ENCODE measurements around the gene PPP5C. TPM values are rescaled to one million over a fixed set of nuclear protein-coding genes. Genes with fewer than 3 reads are reported as not detected.
"Not testable (repeated sequence)": the region's sequence is repeated elsewhere in the genome, so short reads cannot be mapped to it uniquely, and the experiment has no call there.

The PPP5C gene
- total RNA-seq, 1 experiment from 2014 or later = 97.7 TPM

GRCh38 chr19:46319613-46320012, 27.3 kb upstream of the PPP5C start:
- DNase-seq = no peak
- H3K27ac ChIP-seq = no peak overlapping the region
- H3K4me1 ChIP-seq = no peaks in the 10 kb centered on the region
- no peak overlapping the region for H3K4me3 ChIP-seq
- H3K36me3 ChIP-seq = no peaks in the 10 kb centered on the region
- no peaks in the 10 kb centered on the region for H3K9me3 ChIP-seq (replicated peaks)
- no peaks in the 10 kb centered on the region for H3K27me3 ChIP-seq

DNA sequence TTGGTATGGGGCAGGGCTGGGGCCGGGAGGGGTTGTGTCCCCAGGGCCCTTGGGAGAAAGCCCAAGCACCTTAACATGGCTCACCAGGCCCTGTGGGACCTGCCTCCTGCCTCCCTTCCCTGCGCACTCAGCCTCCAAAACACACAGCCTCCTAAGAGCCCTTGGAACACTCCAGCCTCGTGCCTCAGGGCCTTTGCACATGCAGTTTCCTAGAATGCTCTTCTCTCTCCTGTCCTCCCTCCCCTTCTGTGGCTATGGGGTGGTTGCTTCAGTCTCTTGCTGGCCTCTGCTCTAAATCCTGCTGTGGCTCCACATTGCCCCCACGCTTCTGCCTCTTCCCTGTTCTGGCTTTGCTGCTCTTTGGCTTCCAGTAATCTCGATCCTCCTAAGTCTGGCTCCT, 26.3 kb upstream of the PPP5C start:
- no peaks in the 10 kb centered on the region for H3K36me3 ChIP-seq
- no peak for DNase-seq

DNA sequence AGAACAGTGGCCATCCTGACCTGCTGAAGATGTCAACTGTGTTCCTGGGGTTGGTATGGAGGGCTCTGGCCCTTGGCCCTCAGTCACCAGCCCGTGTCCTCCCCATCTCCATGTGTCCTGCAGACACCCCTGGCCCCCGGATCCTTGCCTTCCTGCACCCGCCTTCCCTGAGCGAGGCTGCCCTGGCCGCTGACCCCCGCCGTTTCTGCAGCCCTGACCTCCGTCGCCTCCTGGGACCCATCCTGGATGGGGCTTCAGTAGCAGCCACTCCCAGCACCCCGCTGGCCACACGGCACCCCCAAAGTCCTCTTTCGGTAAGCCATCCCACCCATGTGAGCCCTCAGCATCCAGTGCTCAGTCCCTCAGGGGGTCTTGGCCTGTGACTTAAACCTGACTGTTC, 25.2 kb upstream of the PPP5C start:
- Histone ChIP-seq H3K4me1 (no peaks in the 10 kb centered on the region), H3K27me3 (no peaks in the 10 kb centered on the region), H3K9me3 (replicated peaks) (peaks cover 5% of the 10 kb centered on the region; the same call in 1 of the 2 replicates), H3K36me3 (no peaks in the 10 kb centered on the region), H3K4me3 (no peak overlapping the region), H3K27ac (no peak overlapping the region)
- DNase-seq = no peak

More for the DNA sequence above, 26.3 kb upstream of the PPP5C start:
- no peak overlapping the region for H3K4me3 ChIP-seq
- no peak overlapping the region for H3K27ac ChIP-seq
- H3K9me3 ChIP-seq (replicated peaks) = no peaks in the 10 kb centered on the region
- H3K27me3 ChIP-seq = no peaks in the 10 kb centered on the region
- no peaks in the 10 kb centered on the region for H3K4me1 ChIP-seq

DNA sequence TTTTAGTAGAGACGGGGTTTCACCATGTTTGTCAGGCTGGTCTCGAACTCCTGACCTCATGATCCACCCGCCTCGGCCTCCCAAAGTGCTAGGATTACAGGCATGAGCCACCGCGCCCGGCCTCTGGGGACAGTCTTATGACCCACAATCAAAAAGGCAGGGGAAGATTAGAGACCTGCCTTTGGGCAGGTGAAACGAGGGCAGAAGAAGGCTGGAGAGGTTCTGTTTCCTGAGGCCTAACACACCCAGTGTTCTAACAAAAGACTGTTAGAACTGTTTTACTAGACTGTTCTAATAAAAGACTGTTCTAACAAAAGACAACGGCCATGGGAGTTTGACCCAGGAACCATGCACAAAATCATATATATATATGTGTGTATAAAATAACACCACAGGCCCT, 23.7 kb upstream of the PPP5C start:
- not testable (repeated sequence) for H3K36me3 ChIP-seq

GRCh38 chr19:46324277-46324676, 22.6 kb upstream of the PPP5C start:
- Histone ChIP-seq H3K36me3 (no peaks in the 10 kb centered on the region), H3K9me3 (replicated peaks) (peaks cover 9% of the 10 kb centered on the region; the same call in 1 of the 2 replicates), H3K27ac (no peak overlapping the region), H3K27me3 (no peaks in the 10 kb centered on the region), H3K4me3 (no peak overlapping the region), H3K4me1 (no peaks in the 10 kb centered on the region)
- no peak for DNase-seq

More for the DNA sequence above, 23.7 kb upstream of the PPP5C start:
- not testable (repeated sequence) for H3K9me3 ChIP-seq (replicated peaks); H3K4me3 ChIP-seq; H3K4me1 ChIP-seq; DNase-seq; H3K27me3 ChIP-seq; H3K27ac ChIP-seq

DNA sequence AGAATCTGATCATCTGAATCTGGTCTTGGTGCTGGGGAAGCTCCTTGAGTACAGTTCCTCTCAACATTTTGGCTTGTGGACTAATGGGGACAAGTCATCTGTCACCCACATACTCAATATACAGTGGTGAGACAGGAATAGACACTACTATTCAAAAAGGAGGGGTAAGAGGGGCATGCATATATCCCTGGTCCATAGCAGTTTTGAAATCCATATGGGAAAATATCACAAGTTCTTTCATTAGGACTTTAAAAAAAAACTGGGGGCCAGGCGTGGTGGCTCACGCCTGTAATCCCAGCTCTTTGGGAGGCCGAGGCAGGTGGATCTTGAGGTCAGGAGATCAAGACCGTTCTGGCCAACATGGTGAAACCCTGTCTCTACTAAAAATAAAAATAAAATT, 20.3 kb upstream of the PPP5C start:
- Histone ChIP-seq H3K4me3 (no peak overlapping the region), H3K27ac (no peak overlapping the region), H3K9me3 (replicated peaks) (peaks cover 9% of the 10 kb centered on the region; the same call in 1 of the 2 replicates), H3K27me3 (no peaks in the 10 kb centered on the region), H3K36me3 (no peaks in the 10 kb centered on the region), H3K4me1 (no peaks in the 10 kb centered on the region)
- DNase-seq = no peak

DNA sequence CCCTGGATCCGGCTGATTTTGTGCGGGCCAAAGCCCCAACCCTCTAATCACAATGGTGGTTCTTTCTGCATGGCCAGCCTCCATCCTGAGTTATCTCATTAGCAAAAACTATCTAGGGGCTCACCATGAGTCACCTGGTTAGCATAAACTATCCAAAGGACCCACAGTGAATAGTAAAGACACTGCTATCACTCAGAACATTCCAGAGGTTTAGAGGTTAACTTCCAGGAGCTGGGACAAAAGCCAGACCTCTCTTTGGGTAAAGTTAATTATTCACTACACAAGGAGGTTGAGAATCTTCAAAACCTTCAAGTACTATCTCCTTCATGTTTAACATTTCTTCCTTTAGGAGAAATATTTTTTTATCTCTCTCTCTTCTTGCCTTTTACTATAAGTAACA, 18.8 kb upstream of the PPP5C start:
- Histone ChIP-seq H3K4me3 (no peak overlapping the region), H3K4me1 (no peaks in the 10 kb centered on the region), H3K27ac (no peak overlapping the region), H3K9me3 (replicated peaks) (peaks cover 9% of the 10 kb centered on the region; the same call in 1 of the 2 replicates), H3K27me3 (no peaks in the 10 kb centered on the region), H3K36me3 (no peaks in the 10 kb centered on the region)
- no peak for DNase-seq

- Histone ChIP-seq H3K4me3 (no peak overlapping the region), H3K36me3 (no peaks in the 10 kb centered on the region), H3K27me3 (no peaks in the 10 kb centered on the region), H3K9me3 (replicated peaks) (peaks cover 9% of the 10 kb centered on the region; the same call in 1 of the 2 replicates), H3K4me1 (no peaks in the 10 kb centered on the region), H3K27ac (no peak overlapping the region)
- no peak for DNase-seq
Observed at GRCh38 chr19:46330319-46330918, 16.5 kb upstream of the PPP5C start.

DNA sequence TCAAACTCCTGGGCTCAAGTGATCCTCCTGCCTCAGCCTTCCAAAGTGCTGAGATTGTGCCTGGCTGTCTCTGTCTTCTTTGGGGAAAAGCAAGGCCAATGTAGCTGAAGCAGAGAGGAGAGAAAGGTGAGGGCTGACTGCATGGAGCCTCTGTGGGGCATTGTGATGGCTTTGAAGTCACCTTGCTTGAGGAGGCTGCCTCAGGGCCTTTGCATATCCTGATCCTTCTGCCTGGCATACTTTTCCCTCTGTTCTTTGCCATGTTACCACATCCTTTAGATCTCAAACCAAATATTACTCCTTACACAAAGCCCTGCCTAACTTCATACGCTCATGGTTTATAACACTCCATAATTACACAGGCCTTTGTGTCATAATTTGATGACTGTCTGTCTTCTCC, 9.4 kb upstream of the PPP5C start:
- no peaks in the 10 kb centered on the region for H3K4me1 ChIP-seq
- no peak overlapping the region for H3K4me3 ChIP-seq
- H3K9me3 ChIP-seq (replicated peaks) = no peaks in the 10 kb centered on the region
- H3K27ac ChIP-seq = no peak overlapping the region
- no peaks in the 10 kb centered on the region for H3K36me3 ChIP-seq
- no peak for DNase-seq
- H3K27me3 ChIP-seq = no peaks in the 10 kb centered on the region

- DNase-seq = no peak
- H3K27me3 ChIP-seq = no peaks in the 10 kb centered on the region
- H3K9me3 ChIP-seq (replicated peaks) = no peaks in the 10 kb centered on the region
- no peak overlapping the region for H3K4me3 ChIP-seq
- H3K36me3 ChIP-seq = no peaks in the 10 kb centered on the region
- no peak overlapping the region for H3K27ac ChIP-seq
- no peaks in the 10 kb centered on the region for H3K4me1 ChIP-seq
Observed at GRCh38 chr19:46339446-46339845, 7.4 kb upstream of the PPP5C start.

DNA sequence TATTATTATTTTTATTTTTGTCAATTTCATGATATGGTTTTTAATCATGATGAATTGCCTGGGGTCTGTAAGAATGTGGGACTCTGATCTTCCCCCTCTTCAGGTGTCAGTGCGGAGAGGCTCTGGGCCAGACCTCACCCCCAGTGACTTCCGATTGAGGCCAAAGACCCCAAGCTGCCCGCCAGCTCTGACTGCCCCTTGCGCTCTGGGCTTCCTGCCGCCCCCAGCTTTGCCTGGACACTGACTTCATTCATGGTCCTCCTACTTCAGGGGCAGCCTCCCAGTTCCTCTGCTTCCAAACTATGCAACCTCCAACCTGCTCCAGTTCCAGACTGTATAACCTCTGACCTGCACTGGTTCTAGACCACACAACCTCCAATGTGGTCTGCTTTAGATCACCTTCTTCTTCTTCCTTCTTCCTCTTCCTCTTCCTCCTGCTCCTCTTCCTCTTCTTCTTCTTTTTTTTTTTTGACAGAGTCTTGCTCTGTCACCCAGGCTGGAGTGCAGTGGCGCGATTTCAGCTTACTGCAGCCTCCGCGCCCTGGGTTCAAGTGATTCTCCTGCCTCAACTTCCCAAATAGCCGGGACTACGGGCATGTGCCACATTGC, 6.7 kb upstream of the PPP5C start:
- DNase-seq = no peak
- Histone ChIP-seq H3K4me1 (no peaks in the 10 kb centered on the region), H3K27me3 (no peaks in the 10 kb centered on the region), H3K4me3 (no peak overlapping the region), H3K9me3 (replicated peaks) (no peaks in the 10 kb centered on the region), H3K36me3 (no peaks in the 10 kb centered on the region), H3K27ac (no peak overlapping the region)

GRCh38 chr19:46341937-46342336, 5.0 kb upstream of the PPP5C start:
- Histone ChIP-seq H3K27me3 (no peaks in the 10 kb centered on the region), H3K4me1 (no peaks in the 10 kb centered on the region), H3K9me3 (replicated peaks) (no peaks in the 10 kb centered on the region), H3K4me3 (no peak overlapping the region), H3K27ac (no peak overlapping the region), H3K36me3 (no peaks in the 10 kb centered on the region)
- no peak for DNase-seq

- no peak overlapping the region for H3K27ac ChIP-seq
- no peaks in the 10 kb centered on the region for H3K9me3 ChIP-seq (replicated peaks)
- no peaks in the 10 kb centered on the region for H3K27me3 ChIP-seq
- DNase-seq = no peak
- H3K36me3 ChIP-seq = no peaks in the 10 kb centered on the region
- H3K4me3 ChIP-seq = no peak overlapping the region
- no peaks in the 10 kb centered on the region; the same call in 1 of the 2 replicates for H3K4me1 ChIP-seq
Observed at GRCh38 chr19:46344363-46344762, 2.5 kb upstream of the PPP5C start.

DNA sequence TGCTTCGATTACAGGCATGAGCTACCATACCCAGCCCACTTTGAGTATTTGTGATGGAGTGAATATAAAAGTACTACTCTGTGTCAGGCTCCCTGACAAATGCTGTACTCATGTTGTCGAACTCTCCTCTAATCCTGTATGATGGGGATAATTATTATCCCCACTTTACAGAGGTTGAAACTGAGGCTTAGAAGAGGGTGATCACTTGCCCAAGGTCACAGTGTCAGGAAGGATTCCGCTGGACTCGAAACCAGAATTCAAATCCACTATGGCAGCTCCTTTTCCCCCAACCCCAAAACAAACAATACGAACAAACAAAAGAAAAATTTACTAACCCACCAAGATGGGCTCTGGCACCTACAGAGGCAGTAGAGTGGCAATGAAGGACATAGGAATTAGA, 1.7 kb upstream of the PPP5C start:
- H3K27me3 ChIP-seq = no peaks in the 10 kb centered on the region
- no peaks in the 10 kb centered on the region for H3K9me3 ChIP-seq (replicated peaks)
- no peak overlapping the region for H3K27ac ChIP-seq
- DNase-seq = no peak
- peaks cover under 1% of the 10 kb centered on the region; the same call in 1 of the 2 replicates for H3K4me1 ChIP-seq
- H3K4me3 ChIP-seq = no peak overlapping the region
- no peaks in the 10 kb centered on the region for H3K36me3 ChIP-seq

GRCh38 chr19:46347572-46347883, 641 bp downstream of the PPP5C start:
- no peak for DNase-seq
- Histone ChIP-seq H3K4me1 (peaks cover 21% of the 10 kb centered on the region), H3K4me3 (peak overlapping the region; percentile 100), H3K27me3 (no peaks in the 10 kb centered on the region), H3K9me3 (replicated peaks) (no peaks in the 10 kb centered on the region), H3K27ac (peak overlapping the region; percentile 90; the same call in 1 of the 2 replicates), H3K36me3 (0 out of 2 replicates have a peak, but pooled peaks cover 2% of the 10 kb centered on the region)

- Histone ChIP-seq H3K27me3 (no peaks in the 10 kb centered on the region), H3K36me3 (0 out of 2 replicates have a peak, but pooled peaks cover 2% of the 10 kb centered on the region), H3K4me1 (peaks cover 21% of the 10 kb centered on the region), H3K27ac (no peak overlapping the region), H3K9me3 (replicated peaks) (no peaks in the 10 kb centered on the region), H3K4me3 (peak overlapping the region; percentile 100)
- DNase-seq = no peak
Observed at GRCh38 chr19:46347985-46348384, 1.1 kb downstream of the PPP5C start.

Measured in SJCRH30 (cell line).